Testis (tissue), 2 donors: ENCODE measurements around the gene EXO1.

Experiments used
- POLR2A ChIP-seq: fragments of 450-650 bp; IDR thresholded peaks from one replicate; pipeline ENCODE4 v1.6.1; 2017; ENCODE audit warnings: antibody characterized with exemption, mild to moderate bottlenecking, moderate library complexity
- TF ChIP-seq, protein P1 (sequence below), 3 experiments: fragments of 450-650 bp in 2 of 3; fragments of 200-600 bp in 1 of 3; sonication (generic) in 1 of 3; IDR thresholded peaks; one replicate each; pipeline ENCODE4 v1.5.1; 2016 to 2019; ENCODE audit warnings: antibody characterized with exemption in 3 of 3, mild to moderate bottlenecking in 2 of 3, moderate library complexity in 1 of 3

- TF ChIP-seq, protein P1, sequence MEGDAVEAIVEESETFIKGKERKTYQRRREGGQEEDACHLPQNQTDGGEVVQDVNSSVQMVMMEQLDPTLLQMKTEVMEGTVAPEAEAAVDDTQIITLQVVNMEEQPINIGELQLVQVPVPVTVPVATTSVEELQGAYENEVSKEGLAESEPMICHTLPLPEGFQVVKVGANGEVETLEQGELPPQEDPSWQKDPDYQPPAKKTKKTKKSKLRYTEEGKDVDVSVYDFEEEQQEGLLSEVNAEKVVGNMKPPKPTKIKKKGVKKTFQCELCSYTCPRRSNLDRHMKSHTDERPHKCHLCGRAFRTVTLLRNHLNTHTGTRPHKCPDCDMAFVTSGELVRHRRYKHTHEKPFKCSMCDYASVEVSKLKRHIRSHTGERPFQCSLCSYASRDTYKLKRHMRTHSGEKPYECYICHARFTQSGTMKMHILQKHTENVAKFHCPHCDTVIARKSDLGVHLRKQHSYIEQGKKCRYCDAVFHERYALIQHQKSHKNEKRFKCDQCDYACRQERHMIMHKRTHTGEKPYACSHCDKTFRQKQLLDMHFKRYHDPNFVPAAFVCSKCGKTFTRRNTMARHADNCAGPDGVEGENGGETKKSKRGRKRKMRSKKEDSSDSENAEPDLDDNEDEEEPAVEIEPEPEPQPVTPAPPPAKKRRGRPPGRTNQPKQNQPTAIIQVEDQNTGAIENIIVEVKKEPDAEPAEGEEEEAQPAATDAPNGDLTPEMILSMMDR (IDR thresholded peaks at IDR 0.05): no peak
- no peak for TF ChIP-seq POLR2A
Measured at GRCh38 chr1:241899210-241899609, 51.2 kb downstream of the EXO1 start.
